Liver (tissue), 9 donors: Measurements from ENCODE around the gene CUL4A. TPM values are rescaled to one million over a fixed set of nuclear protein-coding genes. Genes with fewer than 3 reads are reported as not detected.

Source experiments
- DNase-seq: peaks from one replicate; pipeline ENCODE4 v3.0.0-alpha.2; 2017; ENCODE audit warnings: low spot score
- H3K27ac ChIP-seq, 2 donors: one replicate each; pipeline ENCODE4 v1.7.0; 2013; ENCODE audit warnings: inconsistent platforms in 2 of 2, low read length in 2 of 2, control low read depth in 1 of 2, low read depth in 1 of 2, mild to moderate bottlenecking in 1 of 2
- H3K27me3 ChIP-seq, 4 donors: one replicate each; pipeline versions ENCODE4 v1.6.1 to v1.7.0; 2013; ENCODE audit warnings: low read length in 3 of 4, inconsistent platforms in 1 of 4, mild to moderate bottlenecking in 1 of 4, moderate library complexity in 1 of 4; ENCODE audit not compliant: control insufficient read depth in 4 of 4, insufficient read depth in 4 of 4
- H3K36me3 ChIP-seq, 4 donors: one replicate each; pipeline versions ENCODE4 v1.6.1 to v1.7.0; 2013; ENCODE audit warnings: low read length in 3 of 4, mild to moderate bottlenecking in 3 of 4, low read depth in 1 of 4, moderate library complexity in 1 of 4; ENCODE audit not compliant: control insufficient read depth in 4 of 4, insufficient read depth in 3 of 4
- H3K4me1 ChIP-seq, 4 donors: one replicate each; pipeline versions ENCODE4 v1.6.1 to v1.7.0; 2013; ENCODE audit warnings: low read length in 3 of 4, mild to moderate bottlenecking in 3 of 4, moderate library complexity in 1 of 4; ENCODE audit not compliant: control insufficient read depth in 4 of 4, insufficient read depth in 4 of 4
- H3K4me3 ChIP-seq, 3 donors: one replicate each; pipeline versions ENCODE4 v1.6.1 to v1.7.0; 2013; ENCODE audit warnings: low read length in 3 of 3, control low read depth in 1 of 3, low read depth in 1 of 3, mild to moderate bottlenecking in 1 of 3
- H3K9ac ChIP-seq, 2 donors: one replicate each; pipeline ENCODE4 v1.7.0; 2013; ENCODE audit warnings: low read length in 2 of 2, mild to moderate bottlenecking in 2 of 2, moderate library complexity in 2 of 2, control low read depth in 1 of 2, low read depth in 1 of 2
- H3K9me3 ChIP-seq, 4 donors: one replicate each; pipeline versions ENCODE4 v1.6.1 to v1.7.0; 2013; ENCODE audit warnings: low read length in 3 of 4; ENCODE audit not compliant: control insufficient read depth in 4 of 4
- FOXA1 ChIP-seq: IDR thresholded peaks from 2 replicates; pipeline ENCODE4 v1.6.1; 2016; ENCODE audit warnings: antibody characterized with exemption
- FOXA2 ChIP-seq: IDR thresholded peaks from 2 replicates; pipeline ENCODE4 v1.6.1; 2016; ENCODE audit warnings: antibody characterized with exemption
- GABPA ChIP-seq, 2 donors: IDR thresholded peaks in 1 of 2; conservative IDR thresholded peaks in 1 of 2; 2 replicates each; pipeline ENCODE4 v1.6.1; 2016; ENCODE audit warnings: antibody characterized with exemption in 2 of 2, mild to moderate bottlenecking in 1 of 2, moderate library complexity in 1 of 2
- HNF4A ChIP-seq, 2 donors: conservative IDR thresholded peaks; 2 replicates each; pipeline ENCODE4 v1.6.1; 2016; ENCODE audit warnings: antibody characterized with exemption in 2 of 2, mild to moderate bottlenecking in 2 of 2
- HNF4G ChIP-seq: IDR thresholded peaks from 2 replicates; pipeline ENCODE4 v1.6.1; 2016; ENCODE audit warnings: antibody characterized with exemption
- JUND ChIP-seq, 2 donors: IDR thresholded peaks; 2 replicates each; pipeline ENCODE4 v1.6.1; 2016; ENCODE audit warnings: antibody characterized with exemption in 2 of 2
- NR2F2 ChIP-seq: IDR thresholded peaks from 2 replicates; pipeline ENCODE4 v1.6.1; 2016; ENCODE audit warnings: antibody characterized with exemption
- RAD21 ChIP-seq, 2 donors: IDR thresholded peaks; 2 replicates each; pipeline ENCODE4 v1.6.1; 2016; ENCODE audit warnings: antibody characterized with exemption in 2 of 2, mild to moderate bottlenecking in 2 of 2
- RXRA ChIP-seq, 2 donors: IDR thresholded peaks; 2 replicates each; pipeline ENCODE4 v1.6.1; 2017 to 2018; ENCODE audit warnings: antibody characterized with exemption in 2 of 2, mild to moderate bottlenecking in 1 of 2
- SP1 ChIP-seq: IDR thresholded peaks from 2 replicates; pipeline ENCODE4 v1.6.1; 2018; ENCODE audit warnings: antibody characterized with exemption, mild to moderate bottlenecking
- TAF1 ChIP-seq: conservative IDR thresholded peaks from 2 replicates; pipeline ENCODE4 v1.6.1; 2016; ENCODE audit warnings: antibody characterized with exemption, mild to moderate bottlenecking
- YY1 ChIP-seq: IDR thresholded peaks from 2 replicates; pipeline ENCODE4 v1.6.1; 2016; ENCODE audit warnings: antibody characterized with exemption, mild to moderate bottlenecking
- WGBS: extraction: QIAGEN DNeasy Blood & Tissue Kit; methylation state at CpG from one replicate; pipeline ENCODE4 v1.1.7; 2013; 5-methylcytosine and 5-hydroxymethylcytosine counted together
- polyA plus RNA-seq, 2 donors: library from polyadenylated mRNA; stranded (reverse) in 1 of 2; unstranded in 1 of 2; fragments of 200-250 nt in 1 of 2; fragments of >200 nt in 1 of 2; fragmentation: Nextera tagmentation in 1 of 2; extraction: Ambion mirVana in 1 of 2; gene quantifications; one replicate each; pipeline versions ENCODE4 v1.2.1 to v1.2.3, GENCODE V29; 2013 to 2015
- total RNA-seq, 2 donors: library from RNA; depleted of rRNA; stranded (reverse); fragments of >200 nt; gene quantifications; one replicate each; pipeline ENCODE4 v1.2.3, GENCODE V29; 2014
- TF ChIP-seq, protein P1 (sequence below): IDR thresholded peaks from 2 replicates; pipeline ENCODE4 v1.6.1; 2016; ENCODE audit warnings: antibody characterized with exemption, mild to moderate bottlenecking
- TF ChIP-seq, protein P2 (sequence below): fragments of 150-350 bp; IDR thresholded peaks from 2 replicates; pipeline ENCODE4 v1.5.1; 2017; ENCODE audit warnings: improper control_type of control experiment, low read depth, low read length; ENCODE audit not compliant: missing input control
- TF ChIP-seq, protein P3 (sequence below): IDR thresholded peaks from 2 replicates; pipeline ENCODE4 v1.6.1; 2016; ENCODE audit warnings: antibody characterized with exemption
- TF ChIP-seq, protein P4 (sequence below): IDR thresholded peaks from 2 replicates; pipeline ENCODE4 v1.6.1; 2016; ENCODE audit warnings: antibody characterized with exemption
- TF ChIP-seq, protein P5 (sequence below): IDR thresholded peaks from 2 replicates; pipeline ENCODE4 v1.6.1; 2016; ENCODE audit warnings: antibody characterized with exemption
- donor health status: healthy.
- donor health status: healthy.
- donor health status: healthy.
- donor health status: healthy.
- donor health status: healthy.

Gene CUL4A
- total and polyA plus RNA-seq, 4 donors, result 19.9 to 89.4 (median 45.9) TPM

DNA sequence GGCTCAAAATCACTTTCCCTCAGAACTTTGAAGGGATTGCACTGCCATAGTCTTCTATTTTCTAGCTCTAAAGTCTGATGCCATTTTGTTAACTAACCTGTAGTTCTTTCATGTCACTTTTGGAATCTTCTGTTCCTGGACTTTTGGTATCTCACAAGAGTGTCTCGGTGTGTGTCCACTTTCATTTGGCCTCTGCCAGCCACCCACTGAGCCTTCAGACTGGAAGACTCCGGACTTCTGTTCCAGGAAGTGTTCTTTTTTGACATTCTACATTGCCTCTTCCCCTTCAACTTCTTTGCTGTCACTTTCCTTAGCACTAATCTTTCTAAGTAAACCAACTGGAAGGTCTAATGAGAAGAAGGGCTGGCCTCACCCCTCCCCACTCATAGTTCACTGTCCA lies 62.6 kb downstream of the CUL4A start:
- Histone ChIP-seq H3K9ac (no peak overlapping the region), H3K27me3 (no peaks in the 10 kb centered on the region), H3K27ac (no peak overlapping the region), H3K4me1 (peaks cover 0 to 5% (median 1%) of the 10 kb centered on the region in 4 donors), H3K4me3 (no peak overlapping the region), H3K36me3 (peaks cover 0 to 2% (median 0%) of the 10 kb centered on the region in 4 donors), H3K9me3 (no peaks in the 10 kb centered on the region)
- 84% methylated on average over 2 of the region's 2 CpGs for WGBS
- no peak for TF ChIP-seq RAD21 (IDR thresholded peaks at IDR 0.05)
- no peak for TF ChIP-seq GABPA (IDR thresholded peaks at IDR 0.05 in 1 of 2, conservative IDR thresholded peaks at IDR 0.05 in 1 of 2)
- TF ChIP-seq FOXA1, result no peak
- TF ChIP-seq, protein P1, sequence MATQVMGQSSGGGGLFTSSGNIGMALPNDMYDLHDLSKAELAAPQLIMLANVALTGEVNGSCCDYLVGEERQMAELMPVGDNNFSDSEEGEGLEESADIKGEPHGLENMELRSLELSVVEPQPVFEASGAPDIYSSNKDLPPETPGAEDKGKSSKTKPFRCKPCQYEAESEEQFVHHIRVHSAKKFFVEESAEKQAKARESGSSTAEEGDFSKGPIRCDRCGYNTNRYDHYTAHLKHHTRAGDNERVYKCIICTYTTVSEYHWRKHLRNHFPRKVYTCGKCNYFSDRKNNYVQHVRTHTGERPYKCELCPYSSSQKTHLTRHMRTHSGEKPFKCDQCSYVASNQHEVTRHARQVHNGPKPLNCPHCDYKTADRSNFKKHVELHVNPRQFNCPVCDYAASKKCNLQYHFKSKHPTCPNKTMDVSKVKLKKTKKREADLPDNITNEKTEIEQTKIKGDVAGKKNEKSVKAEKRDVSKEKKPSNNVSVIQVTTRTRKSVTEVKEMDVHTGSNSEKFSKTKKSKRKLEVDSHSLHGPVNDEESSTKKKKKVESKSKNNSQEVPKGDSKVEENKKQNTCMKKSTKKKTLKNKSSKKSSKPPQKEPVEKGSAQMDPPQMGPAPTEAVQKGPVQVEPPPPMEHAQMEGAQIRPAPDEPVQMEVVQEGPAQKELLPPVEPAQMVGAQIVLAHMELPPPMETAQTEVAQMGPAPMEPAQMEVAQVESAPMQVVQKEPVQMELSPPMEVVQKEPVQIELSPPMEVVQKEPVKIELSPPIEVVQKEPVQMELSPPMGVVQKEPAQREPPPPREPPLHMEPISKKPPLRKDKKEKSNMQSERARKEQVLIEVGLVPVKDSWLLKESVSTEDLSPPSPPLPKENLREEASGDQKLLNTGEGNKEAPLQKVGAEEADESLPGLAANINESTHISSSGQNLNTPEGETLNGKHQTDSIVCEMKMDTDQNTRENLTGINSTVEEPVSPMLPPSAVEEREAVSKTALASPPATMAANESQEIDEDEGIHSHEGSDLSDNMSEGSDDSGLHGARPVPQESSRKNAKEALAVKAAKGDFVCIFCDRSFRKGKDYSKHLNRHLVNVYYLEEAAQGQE, result no peak
- TF ChIP-seq, protein P2, sequence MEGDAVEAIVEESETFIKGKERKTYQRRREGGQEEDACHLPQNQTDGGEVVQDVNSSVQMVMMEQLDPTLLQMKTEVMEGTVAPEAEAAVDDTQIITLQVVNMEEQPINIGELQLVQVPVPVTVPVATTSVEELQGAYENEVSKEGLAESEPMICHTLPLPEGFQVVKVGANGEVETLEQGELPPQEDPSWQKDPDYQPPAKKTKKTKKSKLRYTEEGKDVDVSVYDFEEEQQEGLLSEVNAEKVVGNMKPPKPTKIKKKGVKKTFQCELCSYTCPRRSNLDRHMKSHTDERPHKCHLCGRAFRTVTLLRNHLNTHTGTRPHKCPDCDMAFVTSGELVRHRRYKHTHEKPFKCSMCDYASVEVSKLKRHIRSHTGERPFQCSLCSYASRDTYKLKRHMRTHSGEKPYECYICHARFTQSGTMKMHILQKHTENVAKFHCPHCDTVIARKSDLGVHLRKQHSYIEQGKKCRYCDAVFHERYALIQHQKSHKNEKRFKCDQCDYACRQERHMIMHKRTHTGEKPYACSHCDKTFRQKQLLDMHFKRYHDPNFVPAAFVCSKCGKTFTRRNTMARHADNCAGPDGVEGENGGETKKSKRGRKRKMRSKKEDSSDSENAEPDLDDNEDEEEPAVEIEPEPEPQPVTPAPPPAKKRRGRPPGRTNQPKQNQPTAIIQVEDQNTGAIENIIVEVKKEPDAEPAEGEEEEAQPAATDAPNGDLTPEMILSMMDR, result no peak
- no peak for TF ChIP-seq SP1
- no peak for TF ChIP-seq HNF4G
- no peak for TF ChIP-seq JUND (IDR thresholded peaks at IDR 0.05)
- TF ChIP-seq, protein P3, sequence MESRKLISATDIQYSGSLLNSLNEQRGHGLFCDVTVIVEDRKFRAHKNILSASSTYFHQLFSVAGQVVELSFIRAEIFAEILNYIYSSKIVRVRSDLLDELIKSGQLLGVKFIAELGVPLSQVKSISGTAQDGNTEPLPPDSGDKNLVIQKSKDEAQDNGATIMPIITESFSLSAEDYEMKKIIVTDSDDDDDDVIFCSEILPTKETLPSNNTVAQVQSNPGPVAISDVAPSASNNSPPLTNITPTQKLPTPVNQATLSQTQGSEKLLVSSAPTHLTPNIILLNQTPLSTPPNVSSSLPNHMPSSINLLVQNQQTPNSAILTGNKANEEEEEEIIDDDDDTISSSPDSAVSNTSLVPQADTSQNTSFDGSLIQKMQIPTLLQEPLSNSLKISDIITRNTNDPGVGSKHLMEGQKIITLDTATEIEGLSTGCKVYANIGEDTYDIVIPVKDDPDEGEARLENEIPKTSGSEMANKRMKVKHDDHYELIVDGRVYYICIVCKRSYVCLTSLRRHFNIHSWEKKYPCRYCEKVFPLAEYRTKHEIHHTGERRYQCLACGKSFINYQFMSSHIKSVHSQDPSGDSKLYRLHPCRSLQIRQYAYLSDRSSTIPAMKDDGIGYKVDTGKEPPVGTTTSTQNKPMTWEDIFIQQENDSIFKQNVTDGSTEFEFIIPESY, result no peak
- TF ChIP-seq, protein P4, sequence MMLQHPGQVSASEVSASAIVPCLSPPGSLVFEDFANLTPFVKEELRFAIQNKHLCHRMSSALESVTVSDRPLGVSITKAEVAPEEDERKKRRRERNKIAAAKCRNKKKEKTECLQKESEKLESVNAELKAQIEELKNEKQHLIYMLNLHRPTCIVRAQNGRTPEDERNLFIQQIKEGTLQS, result no peak
- TF ChIP-seq RXRA (IDR thresholded peaks at IDR 0.05), result no peak
- TF ChIP-seq FOXA2, result no peak
- TF ChIP-seq TAF1, result no peak
- TF ChIP-seq, protein P5, sequence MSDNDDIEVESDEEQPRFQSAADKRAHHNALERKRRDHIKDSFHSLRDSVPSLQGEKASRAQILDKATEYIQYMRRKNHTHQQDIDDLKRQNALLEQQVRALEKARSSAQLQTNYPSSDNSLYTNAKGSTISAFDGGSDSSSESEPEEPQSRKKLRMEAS, result no peak
- no peak for TF ChIP-seq YY1
- no peak for TF ChIP-seq NR2F2
- TF ChIP-seq HNF4A (conservative IDR thresholded peaks at IDR 0.05), result no peak
- no peak for DNase-seq
